HL-60 (cell line): ENCODE data around the gene MARCHF5.
A peak's percentile ranks its signal among the peaks of the same experiment; 100 is the strongest.

Experiments
- DNase-seq, 2 experiments: peaks; one replicate each; pipeline ENCODE4 v3.0.0-alpha.2; 2010 to 2020; ENCODE audit warnings: low read depth in 1 of 2, low spot score in 1 of 2
- H3K27ac ChIP-seq: fragments of 250-450 bp; sonication (Bioruptor Pico); replicated peaks from 2 replicates; pipeline ENCODE4 v1.5.1; 2020; ENCODE audit warnings: mild to moderate bottlenecking, moderate library complexity
- H3K27me3 ChIP-seq: fragments of 250-450 bp; sonication (Bioruptor Pico); 2 replicates; pipeline ENCODE4 v1.5.1; 2021; ENCODE audit warnings: mild to moderate bottlenecking, moderate library complexity; ENCODE audit not compliant: insufficient read depth, poor library complexity, severe bottlenecking
- H3K4me3 ChIP-seq: replicated peaks from 2 replicates; pipeline ENCODE4 v1.5.1; 2011; ENCODE audit warnings: mild to moderate bottlenecking, control low read depth, low read length; ENCODE audit not compliant: insufficient read depth
- GABPA ChIP-seq: IDR thresholded peaks from 2 replicates; pipeline ENCODE4 v1.6.1; 2012; ENCODE audit warnings: low read depth
- POLR2AphosphoS5 ChIP-seq: IDR thresholded peaks from 2 replicates; pipeline ENCODE4 v1.6.1; 2012; ENCODE audit warnings: low read depth
- SPI1 ChIP-seq: IDR thresholded peaks from 2 replicates; pipeline ENCODE4 v1.6.1; 2012; ENCODE audit warnings: low read depth, mild to moderate bottlenecking, borderline replicate concordance
- TF ChIP-seq, protein P1 (sequence below): IDR thresholded peaks from one replicate; pipeline ENCODE4 v1.5.1; 2011; ENCODE audit warnings: low read length, control low read depth, inconsistent platforms; ENCODE audit not compliant: insufficient read depth
- TF ChIP-seq, protein P2 (sequence below): IDR thresholded peaks from 2 replicates; pipeline ENCODE4 v1.6.1; 2012; ENCODE audit warnings: low read depth; ENCODE audit not compliant: insufficient replicate concordance

The MARCHF5 gene

DNA sequence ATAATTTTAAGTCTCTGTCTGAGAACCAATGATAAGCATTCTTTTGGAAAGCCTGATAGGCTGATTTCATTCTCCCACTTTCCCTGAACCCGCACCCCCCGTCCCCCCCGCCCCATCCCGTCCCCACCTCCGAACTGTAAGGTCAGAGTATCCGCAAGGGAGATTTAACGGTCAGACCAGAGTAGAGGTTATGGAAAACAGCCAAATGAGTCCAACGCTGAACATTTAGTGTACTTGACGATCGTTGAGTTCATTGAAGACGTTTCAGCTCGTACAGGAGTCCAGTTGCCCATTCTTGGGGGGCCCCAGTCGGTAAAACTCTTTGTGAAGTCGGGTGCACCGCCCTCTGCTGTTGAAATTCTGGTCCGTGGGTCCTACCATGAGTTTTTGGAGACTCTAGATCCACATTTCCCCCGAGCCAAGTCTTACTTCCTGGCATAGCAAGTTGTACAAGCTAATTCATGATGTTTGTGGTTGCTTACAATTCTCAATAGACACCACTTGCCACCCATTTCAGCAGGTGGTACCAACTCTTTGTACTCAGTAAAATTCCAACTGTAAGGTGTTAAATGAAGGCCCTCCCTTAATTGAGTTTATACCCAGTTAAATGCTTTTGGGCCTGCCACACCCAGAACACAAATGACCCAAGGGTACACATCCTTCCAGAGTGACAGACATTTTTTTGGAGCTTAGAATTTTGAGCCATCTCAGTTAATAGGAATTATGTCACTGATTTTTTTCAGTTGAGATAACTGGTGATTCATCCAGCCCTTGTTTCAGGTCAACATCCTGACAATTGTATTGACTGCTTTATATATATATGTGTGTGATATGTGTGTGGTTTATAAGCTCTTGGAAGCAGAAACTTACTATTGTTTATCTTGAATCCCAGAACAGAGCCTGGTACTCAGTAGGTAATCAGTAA lies 1.2 kb downstream of the MARCHF5 start:
- peak; percentile 52 to 67 for DNase-seq
- TF ChIP-seq POLR2AphosphoS5 (no peak), GABPA (no peak), SPI1 (no peak)
- TF ChIP-seq, protein P1, sequence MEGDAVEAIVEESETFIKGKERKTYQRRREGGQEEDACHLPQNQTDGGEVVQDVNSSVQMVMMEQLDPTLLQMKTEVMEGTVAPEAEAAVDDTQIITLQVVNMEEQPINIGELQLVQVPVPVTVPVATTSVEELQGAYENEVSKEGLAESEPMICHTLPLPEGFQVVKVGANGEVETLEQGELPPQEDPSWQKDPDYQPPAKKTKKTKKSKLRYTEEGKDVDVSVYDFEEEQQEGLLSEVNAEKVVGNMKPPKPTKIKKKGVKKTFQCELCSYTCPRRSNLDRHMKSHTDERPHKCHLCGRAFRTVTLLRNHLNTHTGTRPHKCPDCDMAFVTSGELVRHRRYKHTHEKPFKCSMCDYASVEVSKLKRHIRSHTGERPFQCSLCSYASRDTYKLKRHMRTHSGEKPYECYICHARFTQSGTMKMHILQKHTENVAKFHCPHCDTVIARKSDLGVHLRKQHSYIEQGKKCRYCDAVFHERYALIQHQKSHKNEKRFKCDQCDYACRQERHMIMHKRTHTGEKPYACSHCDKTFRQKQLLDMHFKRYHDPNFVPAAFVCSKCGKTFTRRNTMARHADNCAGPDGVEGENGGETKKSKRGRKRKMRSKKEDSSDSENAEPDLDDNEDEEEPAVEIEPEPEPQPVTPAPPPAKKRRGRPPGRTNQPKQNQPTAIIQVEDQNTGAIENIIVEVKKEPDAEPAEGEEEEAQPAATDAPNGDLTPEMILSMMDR = peak; percentile 32
- TF ChIP-seq, protein P2, sequence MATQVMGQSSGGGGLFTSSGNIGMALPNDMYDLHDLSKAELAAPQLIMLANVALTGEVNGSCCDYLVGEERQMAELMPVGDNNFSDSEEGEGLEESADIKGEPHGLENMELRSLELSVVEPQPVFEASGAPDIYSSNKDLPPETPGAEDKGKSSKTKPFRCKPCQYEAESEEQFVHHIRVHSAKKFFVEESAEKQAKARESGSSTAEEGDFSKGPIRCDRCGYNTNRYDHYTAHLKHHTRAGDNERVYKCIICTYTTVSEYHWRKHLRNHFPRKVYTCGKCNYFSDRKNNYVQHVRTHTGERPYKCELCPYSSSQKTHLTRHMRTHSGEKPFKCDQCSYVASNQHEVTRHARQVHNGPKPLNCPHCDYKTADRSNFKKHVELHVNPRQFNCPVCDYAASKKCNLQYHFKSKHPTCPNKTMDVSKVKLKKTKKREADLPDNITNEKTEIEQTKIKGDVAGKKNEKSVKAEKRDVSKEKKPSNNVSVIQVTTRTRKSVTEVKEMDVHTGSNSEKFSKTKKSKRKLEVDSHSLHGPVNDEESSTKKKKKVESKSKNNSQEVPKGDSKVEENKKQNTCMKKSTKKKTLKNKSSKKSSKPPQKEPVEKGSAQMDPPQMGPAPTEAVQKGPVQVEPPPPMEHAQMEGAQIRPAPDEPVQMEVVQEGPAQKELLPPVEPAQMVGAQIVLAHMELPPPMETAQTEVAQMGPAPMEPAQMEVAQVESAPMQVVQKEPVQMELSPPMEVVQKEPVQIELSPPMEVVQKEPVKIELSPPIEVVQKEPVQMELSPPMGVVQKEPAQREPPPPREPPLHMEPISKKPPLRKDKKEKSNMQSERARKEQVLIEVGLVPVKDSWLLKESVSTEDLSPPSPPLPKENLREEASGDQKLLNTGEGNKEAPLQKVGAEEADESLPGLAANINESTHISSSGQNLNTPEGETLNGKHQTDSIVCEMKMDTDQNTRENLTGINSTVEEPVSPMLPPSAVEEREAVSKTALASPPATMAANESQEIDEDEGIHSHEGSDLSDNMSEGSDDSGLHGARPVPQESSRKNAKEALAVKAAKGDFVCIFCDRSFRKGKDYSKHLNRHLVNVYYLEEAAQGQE = no peak
- Histone ChIP-seq H3K27ac (peak overlapping the region; percentile 8), H3K4me3 (peak overlapping the region; percentile 98), H3K27me3 (no peaks in the 10 kb centered on the region)

GRCh38 chr10:92298487-92298886 lies 7.5 kb downstream of the MARCHF5 start:
- Histone ChIP-seq H3K27ac (no peak overlapping the region), H3K27me3 (no peaks in the 10 kb centered on the region), H3K4me3 (no peak overlapping the region)
- TF ChIP-seq POLR2AphosphoS5 (no peak), GABPA (no peak), SPI1 (no peak)
- TF ChIP-seq, protein P1 = no peak
- TF ChIP-seq, protein P2 = no peak
- DNase-seq = no peak

DNA sequence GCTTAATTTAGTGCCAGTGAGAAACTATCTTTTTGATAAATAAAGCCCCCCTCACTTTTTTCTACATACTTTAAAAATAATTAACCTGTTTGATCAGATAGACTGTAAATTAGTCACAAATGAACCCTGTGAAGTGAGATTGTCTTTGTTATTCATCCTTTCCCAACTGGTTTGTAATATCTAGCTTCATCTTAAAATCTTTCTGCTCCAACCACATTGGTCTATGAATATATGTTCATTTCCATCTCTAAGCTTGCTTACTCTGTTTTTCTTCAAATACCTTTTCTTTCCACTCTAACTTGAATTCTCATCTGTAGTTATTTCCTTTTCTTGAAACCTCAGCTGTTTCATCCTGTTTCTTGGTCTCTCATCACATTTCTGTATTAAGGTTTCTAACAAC lies 12.1 kb downstream of the MARCHF5 start:
- no peak for TF ChIP-seq POLR2AphosphoS5
- DNase-seq = no peak
- Histone ChIP-seq H3K27ac (no peak overlapping the region), H3K4me3 (no peak overlapping the region), H3K27me3 (no peaks in the 10 kb centered on the region)

DNA sequence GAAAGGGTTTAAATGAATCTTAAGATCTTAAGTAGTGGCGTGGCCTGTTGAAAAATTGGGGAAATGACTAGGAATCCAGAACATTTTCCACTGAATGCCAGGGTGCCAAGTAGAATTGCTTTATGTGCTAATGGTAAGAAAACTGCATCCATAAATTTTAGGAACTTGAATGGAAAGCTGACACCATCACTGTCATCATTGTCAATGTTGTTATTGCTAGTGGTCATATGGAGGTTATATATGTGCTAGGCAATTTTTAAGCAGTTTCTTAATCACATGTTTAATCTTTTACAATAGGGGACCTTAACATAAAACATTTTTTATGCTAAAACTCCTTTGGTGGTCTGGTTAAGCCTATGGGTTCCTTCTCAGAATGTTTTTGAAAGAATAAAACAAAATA lies 13.1 kb downstream of the MARCHF5 start:
- no peak for DNase-seq
- Histone ChIP-seq H3K4me3 (no peak overlapping the region), H3K27ac (no peak overlapping the region)

More for the DNA sequence above, 13.1 kb downstream of the MARCHF5 start:
- TF ChIP-seq, protein P1 = no peak
- no peak for TF ChIP-seq POLR2AphosphoS5
- TF ChIP-seq, protein P2 = no peak
- no peak for TF ChIP-seq GABPA
- no peak for TF ChIP-seq SPI1
- no peaks in the 10 kb centered on the region for H3K27me3 ChIP-seq
